ENCODE data around the gene SPOUT1.

Gene SPOUT1

DNA sequence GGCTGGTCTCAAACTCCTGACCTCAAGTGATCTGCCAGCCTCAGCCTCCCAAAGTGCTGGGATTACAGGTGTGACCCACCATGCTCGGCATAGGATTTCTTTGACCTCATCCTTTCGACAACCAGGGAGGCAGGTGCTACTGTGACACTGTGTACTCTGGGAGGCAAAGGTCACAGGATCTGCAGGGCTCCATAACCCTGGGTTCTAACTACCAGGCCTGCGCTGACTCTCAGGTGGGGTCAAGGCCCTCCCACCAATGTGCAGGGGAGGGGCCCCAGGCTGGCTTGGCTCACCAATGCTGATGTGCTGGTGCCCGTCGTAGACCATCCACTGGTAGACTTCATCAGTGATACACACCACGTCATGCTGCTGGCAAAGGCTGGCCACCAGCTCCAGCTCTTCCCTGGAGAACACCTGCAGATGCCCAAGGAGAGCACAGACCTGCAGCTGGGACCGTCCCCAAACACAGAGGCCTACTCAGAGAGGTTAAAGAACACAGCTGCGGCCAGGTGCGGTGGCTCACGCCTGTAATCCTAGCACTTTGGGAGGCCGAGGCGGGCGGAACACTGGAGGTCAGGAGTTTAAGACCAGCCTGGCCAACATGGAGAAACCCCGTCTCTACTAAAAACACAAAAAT, 7.0 kb upstream of the SPOUT1 start:
- DNase-seq (ENCODE audit: low spot score), result no peak

DNA sequence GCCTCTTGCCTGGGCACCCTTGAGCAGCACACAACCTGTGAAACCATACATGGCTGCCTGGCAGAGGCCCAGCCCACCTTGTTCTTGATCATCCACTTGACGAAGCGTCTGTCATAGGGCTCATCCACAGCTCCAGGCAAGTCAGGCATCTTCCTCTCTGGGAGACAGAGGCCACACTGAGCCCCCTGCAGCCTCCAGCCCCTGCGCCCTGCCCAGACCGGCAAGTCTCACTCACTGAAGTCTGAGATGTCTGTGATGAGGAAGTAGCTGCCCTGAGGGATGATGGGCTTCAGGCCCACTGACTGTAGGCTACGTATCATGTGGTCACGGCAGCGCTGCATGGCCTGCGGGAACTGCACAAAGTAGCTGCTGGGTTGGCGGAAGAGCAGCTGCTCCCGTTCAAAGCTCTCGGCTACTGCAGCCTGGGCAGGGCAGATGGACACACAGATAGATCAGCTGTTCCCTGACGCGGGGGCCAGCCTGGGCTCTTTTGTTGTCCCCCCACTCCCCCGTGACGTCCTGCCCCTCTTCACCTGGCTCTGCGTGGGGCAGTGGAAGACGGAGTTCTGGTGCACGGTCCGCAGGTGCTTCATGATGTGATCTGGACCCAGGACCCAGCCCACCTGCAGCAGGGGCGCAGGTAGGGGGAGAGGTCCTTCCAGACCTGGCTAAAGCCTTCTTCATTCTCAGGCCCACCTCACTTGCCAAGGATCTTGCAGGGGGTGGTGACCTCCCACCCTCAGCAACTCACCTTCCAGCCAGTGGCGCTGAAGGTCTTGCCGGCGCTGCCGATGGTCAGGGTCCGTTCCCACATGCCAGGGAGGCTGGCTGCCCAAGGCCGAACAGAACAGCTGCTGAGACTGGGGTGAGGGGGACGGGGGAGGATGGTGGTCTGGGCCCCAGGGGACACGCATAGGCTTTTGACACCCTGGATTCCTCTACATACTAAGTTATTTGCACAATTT, 5.9 kb upstream of the SPOUT1 start:
- DNase-seq (ENCODE audit: low spot score), result peak; percentile 4

DNA sequence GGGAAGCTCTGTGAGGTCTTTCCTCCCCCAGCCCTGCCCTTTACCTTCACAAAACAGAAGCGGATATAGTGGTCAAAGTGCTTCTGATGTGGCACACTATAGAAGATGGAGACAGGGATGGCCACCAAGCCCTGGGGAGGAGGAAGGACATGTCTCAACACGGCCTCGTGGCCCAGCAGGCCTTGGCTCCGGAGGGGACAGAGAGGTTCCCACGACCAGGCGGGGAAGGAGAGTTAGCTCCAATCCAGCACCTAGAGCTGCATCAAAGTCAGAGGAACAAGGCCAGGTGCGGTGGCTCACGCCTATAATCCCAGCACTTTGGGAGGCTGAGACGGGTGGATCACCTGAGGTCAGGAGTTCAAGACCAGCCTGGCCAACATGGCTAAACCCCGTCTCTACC, 4.1 kb upstream of the SPOUT1 start:
- DNase-seq (ENCODE audit: low spot score), result peak; percentile 2

DNA sequence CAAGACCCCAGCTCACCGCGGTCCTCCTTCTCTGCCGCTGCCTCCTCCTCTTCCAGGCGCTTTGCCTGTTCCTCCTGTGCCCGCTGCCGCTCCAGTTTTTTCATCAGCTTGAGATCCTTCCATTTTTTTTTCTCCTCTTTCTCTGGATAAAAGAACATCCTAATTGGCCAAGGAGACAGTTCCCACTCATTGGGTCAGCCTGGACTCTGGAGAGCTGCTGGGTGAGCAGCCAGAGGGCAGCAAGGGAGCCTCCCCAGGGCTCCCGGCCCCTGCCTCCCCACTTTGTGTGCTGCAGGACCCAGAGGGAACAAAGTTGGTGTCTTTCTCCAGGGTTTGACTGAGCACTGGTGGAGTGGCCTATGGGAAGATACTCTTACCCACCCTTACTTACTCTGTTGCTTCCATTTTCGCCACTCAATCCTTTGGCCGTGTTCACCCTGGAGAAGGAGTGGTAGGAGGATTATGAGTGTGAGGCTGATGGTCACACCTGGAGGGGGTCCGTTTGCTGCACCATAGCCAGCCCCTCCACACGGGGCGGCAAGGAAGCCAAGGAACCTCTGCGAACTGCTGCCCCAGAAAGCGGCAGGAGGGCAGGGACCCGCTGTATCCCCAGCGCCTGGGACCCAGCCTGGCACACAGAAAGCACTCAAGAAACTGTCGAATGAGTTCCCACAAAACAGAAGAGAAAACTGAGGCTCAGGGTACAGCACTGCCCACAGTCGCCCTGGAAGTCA, 708 bp downstream of the SPOUT1 start:
- peak; percentile 13 for DNase-seq (ENCODE audit: low spot score)

DNA sequence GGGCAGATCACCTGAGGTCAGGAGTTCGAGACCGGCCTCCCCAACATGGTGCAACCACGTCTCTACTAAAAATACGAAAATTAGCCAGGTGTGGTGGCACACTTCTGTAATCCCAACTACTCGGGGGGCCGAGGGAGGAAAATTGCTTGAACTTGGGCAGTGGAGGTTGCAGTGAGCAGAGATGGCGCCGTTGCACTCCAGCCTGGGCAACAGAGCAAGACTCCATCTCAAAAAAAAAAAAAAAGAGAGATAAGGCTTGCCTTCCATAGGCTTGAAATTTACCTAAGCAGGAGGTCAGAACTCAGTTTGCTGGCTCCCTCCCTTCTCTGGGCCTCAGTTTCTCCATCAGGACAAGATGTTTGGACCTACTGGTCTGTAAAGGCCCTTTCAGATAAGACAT, 1.3 kb downstream of the SPOUT1 start:
- DNase-seq (ENCODE audit: low spot score), result no peak

DNA sequence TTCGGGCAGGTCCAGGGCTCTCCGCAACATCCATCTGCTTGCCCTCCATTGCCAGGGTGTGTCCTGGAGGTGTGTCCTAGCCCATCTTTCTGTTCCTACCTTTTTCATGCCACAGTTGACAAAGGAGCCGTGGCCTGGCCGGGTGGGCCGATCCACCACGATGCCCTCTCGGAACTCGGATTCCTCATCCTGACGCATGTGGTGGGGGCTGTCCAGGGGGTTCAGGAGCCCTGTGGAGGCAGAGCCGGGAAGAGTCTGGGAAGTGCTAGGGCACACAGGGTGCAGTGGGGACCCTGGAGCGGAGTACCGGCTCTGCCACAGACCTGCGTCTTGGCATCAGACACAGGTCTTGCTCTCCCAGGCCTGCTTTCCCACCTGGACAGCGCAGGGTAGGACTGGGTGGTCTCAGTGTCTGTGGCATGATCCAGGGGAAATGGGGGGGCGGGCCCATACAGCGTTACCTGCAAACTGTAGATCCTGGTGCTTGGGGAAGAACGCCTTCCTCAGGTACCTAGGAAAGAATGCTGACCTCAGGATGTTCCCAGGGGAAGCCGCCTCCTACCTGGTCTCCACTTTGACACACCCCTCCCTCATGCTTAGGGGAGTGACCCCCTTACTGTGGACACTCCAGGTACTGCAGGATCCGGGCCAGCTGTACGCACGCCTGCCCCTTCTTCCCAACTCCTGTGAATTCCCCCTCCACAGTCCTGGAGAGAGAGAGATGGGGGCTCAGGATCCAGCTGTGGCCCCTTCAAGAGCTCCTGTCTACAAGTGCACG, 3.5 kb downstream of the SPOUT1 start:
- no peak for DNase-seq (ENCODE audit: low spot score)

DNA sequence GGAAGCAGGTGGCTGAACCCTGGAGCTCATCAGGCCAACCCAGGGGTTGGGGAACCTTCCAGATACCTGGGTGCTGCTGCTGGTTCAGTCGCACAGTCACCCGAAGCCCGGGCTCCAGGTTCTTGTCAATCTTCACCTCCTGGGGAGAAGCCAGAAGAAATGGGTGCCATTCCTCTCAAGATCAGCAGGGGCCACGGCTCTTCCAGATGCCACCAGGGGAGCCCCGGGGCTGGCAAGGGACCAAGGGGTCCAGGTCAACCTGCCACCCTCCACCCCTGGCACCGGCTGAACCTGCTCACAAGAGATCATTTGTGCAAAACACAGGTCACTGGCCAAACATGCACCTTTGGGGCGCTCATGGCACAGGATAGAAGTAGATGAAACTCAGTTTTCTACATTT, 4.7 kb downstream of the SPOUT1 start:
- no peak for DNase-seq (ENCODE audit: low spot score)

DNA sequence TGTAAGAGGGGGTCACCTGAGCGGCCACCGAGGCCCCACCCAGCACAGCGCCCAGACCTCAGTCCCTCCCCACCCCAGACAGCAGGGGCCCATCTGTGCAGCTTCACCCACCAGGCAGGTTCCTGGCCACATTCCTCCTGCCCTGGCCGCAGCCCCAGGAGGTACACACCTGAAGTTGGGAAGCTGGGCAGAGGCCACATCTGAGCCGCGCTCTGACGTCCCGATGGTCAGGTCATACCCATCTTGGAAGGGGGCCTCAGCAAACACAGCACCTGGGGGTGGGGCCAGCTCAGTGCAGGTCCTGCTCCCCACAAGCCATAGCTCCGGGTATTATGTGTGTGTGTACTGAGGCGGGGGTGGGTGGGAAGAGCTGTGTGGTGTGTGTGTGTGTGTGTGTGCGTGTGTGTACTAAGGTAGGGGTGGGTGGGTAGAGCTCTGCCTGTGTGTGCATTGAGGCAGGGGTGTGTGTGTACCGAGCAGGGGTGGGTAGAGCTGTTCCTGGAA, 5.6 kb downstream of the SPOUT1 start:
- DNase-seq (ENCODE audit: low spot score), result no peak

DNA sequence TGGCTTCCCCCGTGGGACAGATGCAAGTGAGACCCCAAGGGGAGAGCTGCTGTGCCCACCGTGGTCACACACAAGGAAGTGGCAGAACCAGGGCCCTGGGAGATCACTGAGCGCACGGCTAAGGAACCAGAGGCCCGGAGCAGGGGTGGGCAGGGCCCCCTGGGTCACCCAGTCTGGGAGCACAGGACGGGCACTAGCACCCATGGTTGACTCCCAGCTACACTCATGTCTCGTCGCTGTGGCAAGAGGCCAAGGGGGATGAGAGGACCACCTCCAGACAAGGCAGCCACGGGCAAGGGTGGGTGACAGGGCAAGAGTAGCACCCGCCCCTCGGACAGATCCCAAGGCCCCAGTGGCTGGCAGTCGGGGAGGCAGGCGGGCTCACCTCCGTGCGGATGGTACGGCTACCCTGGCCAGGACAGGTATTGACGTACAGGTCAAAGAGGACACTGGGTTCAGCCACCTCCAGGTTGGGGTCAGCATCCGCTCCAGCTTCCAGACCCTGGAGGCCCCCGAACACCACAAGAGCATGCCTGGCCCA, 6.2 kb downstream of the SPOUT1 start:
- DNase-seq (ENCODE audit: low spot score), result no peak

DNA sequence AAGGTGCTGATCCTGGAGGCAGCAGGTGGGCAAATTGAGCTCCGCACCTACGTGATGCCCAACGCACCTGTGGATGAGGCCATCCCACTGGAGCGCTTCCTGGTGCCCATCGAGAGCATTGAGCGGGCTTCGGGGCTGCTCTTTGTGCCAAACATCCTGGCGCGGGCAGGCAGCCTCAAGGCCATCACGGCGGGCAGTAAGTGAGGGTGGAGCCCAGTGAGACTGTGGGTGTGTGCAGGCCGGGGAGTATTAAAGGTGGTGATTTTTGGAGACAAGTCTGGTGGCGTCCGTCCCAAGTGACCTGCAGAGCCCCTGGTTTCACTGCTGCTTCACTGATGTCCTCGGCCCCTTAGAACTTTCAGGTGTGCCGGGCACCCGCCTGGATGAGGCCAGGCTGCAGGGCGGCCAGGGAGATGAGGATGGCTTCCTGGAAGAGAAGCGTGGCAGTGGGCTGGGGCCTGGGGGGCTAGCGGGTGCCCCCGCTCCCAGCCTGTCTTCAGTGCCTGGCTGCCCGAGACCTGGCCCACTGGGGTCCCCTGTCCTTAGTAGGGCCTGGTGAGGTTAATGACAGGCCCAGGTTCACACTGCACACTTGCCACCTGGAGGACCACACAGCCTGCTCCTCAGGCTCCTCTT, 7.1 kb downstream of the SPOUT1 start:
- no peak for DNase-seq (ENCODE audit: low spot score)

DNA sequence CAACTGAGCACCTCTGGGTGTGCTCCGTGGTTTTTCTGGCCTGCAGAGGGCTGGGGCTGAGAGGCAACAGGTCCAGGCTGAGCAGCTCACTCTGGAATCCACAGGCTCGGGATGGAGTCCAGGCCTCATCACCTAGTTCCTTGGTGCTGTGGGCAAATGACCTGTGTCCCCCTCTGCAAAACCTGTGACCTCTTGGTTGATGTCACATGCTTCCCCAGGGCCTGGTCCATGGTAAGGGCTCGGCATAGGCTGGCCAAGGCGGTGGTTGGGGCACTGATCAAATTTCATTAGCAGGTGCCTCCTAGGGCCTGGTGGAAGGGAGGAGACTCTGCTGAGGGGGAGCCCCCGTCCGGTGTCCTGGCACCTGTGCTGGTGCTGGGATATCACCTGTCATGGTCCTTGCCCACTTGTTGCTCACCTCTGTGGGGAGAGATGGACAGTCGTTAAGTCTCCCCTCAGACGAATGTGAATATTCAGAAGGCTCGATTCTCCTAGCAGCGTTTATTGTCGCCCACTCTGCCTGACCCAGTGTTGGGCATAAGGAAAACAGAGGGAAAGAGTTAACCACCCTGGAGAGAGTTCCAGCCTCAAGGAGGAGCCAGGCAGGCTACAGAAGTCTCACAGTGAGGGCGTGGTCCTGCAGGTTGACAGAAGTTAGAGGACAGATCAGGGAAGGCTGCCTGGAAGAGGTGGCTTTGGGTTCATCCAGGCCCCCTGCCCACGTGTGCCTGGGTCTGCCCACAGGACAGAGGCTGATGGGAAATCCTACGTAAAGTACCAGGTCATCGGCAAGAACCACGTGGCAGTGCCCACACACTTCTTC, 7.8 kb downstream of the SPOUT1 start:
- no peak for DNase-seq (ENCODE audit: low spot score)

DNA sequence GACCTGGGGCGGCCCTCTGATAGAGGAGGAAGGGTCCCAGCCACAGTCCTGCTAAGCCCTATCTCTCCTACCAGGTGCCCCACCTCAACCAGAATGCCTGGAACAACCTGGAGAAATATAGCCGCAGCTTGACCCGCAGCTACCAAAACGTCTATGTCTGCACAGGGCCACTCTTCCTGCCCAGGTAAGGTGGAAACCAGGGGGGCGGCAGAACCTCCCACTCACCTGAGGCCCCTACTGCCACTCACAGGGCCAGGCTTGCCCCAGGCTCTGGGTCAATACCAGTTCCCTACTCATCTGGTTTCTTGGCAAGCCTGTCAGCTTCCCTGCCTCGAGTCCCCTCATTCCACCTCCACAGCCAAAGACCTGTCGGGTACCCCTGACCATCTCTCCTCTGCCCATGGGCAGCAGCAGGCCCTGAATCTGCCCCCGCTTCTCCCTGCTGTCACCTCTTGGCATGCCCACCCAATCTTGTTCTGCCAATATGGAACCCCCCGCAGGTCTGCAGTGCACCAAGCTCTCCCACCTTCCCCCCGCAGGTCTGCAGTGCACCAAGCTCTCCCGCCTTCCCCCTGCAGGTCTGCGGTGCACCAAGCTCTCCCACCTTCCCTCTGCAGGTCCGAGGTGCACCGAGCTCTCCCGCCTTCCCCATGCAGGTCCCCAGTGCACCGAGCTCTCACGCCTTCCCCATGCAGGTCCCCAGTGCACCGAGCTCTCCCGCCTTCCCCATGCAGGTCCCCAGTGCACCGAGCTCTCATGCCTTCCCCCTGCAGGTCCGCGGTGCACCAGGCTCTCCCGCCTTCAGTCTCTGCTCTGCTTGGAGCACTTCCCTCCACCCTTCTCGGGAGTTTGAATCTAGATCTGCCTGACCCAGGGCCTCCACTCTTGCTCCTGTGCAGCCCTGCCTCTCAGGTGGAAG, 8.7 kb downstream of the SPOUT1 start:
- no peak for DNase-seq (ENCODE audit: low spot score)

DNA sequence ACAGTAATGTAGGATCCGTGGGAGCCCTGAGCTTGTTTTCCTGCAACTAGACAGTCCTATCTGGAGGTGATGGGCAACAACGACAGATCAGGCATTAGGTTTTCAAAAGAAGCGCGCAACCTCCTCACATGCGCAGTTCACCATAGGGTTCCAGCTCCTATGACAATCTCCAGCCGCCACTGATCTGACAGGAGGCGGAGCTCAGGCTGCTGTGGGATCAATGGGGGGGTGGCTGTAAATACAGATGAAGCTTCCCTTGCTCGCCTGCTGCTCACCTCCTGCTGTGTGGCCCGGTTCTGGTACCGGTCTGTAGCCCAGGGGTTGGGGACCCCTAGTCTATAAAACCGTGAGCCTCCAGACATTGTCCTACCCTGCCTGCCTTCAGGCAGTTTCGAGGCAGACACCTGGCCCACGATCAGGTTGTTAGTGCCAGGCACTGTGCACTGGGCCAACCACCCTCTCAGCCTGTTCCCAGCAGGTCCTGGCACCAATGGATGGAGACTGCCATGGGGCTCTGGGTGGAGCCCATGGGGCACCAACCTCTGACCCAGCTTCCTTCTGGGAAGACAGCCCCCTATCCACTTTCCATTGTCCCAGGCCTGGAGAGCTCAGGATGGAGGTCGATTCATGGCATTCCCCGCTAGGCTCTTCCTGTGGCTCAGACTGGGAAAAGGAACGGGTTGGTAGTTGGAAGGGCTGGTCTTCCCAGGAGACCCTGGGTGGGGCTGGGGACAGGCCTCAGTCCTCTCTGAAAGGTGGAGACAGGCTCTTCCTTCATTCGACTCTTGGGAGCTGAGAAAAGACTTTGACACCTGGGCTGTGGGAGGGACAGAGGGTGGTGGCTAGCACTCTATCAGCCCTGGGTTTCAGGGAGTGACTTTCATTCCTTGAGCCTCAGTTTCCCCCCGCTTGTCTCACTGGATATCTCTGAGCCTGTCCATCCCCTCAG, 9.6 kb downstream of the SPOUT1 start:
- DNase-seq (ENCODE audit: low spot score), result no peak

DNA sequence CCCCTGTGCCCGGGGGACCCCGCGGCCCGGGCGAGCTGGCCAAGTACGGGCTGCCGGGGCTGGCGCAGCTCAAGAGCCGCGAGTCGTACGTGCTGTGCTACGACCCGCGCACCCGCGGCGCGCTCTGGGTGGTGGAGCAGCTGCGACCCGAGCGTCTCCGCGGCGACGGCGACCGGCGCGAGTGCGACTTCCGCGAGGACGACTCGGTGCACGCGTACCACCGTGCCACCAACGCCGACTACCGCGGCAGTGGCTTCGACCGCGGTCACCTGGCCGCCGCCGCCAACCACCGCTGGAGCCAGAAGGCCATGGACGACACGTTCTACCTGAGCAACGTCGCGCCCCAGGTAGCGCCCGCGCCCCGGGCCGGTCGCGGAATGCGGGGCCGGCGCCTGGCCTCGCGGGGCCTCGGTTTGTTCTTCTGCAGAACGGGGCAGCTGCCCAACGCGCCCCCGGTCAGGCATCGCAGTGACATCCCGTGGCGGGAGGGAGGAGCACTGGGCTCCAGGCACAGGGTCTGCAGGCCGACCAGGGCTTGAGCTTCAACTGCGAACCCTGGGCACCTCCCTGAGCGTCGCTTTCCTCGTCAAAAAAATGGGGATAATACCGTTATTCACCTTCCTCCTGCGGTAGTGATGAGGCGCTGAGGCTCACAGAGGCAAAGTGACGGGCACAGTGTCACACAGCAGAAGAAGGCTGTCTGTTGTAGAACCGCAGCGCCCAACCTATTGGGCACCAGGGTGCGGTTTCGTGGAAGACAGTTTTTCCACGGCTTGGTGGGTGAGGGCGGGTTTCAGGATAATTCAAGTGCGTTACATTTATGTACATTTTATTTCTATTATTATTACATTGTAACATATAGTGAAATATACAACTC, 10.5 kb downstream of the SPOUT1 start:
- DNase-seq (ENCODE audit: low spot score), result peak; percentile 68

DNA sequence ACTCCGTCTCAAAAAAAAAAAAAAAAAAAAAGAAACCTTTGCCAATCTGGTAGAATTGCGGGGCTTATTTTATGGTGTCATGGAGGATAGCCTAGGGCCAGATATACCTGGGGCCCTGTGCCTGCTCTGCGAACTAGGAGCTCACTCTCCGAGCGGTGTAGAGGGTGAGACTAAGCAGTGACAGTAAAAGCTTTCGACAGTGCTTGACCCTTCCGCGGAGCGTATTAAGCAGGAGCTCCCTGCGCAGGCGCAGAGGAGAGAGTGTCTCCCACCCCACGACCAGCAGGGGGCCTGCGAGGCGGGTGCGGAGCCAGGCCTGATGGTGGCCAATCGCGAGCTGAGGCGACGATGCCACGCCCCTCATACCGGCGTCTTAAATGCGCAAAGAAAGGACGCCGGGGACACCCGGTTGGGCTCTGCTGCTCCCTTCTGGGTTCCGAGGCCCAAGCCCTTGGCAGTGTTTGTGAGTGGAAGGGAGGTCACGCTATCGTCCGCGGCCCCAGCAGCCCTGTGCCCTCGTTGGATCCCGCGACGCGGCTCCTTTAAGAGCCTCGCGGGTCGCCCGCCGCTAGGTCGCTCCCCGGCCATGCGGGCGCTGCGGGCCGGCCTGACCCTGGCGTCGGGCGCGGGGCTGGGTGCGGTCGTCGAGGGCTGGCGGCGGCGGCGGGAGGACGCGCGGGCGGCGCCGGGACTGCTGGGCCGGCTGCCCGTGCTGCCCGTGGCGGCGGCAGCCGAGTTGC, 11.3 kb downstream of the SPOUT1 start, which contains the start of gene ENDOG:
TSS of gene ENDOG (plus strand) at position 402 of the 740 bp plus-strand sequence. CDS start at position 587, 185 bp downstream.
- peak; percentile 99 for DNase-seq (ENCODE audit: low spot score)

DNA sequence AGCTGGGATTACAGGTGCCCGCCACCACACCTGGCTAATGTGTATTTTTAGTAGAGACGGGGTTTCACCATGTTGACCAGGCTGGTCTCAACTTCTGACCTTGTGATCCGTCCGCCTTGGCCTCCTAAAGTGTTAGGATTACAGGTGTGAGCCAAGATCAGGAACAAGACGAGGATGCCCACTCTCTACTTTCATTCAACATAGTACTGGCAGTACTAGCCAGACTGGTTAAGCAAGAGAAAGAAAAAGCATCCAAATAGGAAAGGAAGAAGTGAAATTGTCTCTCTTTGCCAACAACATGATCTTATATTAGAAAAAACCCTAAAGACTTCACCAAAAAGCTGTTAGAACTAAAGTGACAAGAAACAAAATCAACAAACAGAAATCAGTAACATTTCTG, 18.7 kb downstream of the SPOUT1 start:
- DNase-seq (ENCODE audit: low spot score), result no peak

Measured in iPS-NIHi11 (cell line).